Transverse colon (tissue), 4 donors: ENCODE data around the gene ZNF326.
"Not testable (repeated sequence)": the region's sequence is repeated elsewhere in the genome, so short reads cannot be mapped to it uniquely, and the experiment has no call there.

Experiments
- POLR2AphosphoS5 ChIP-seq, 3 donors: sonication (generic); formaldehyde crosslinking; IDR thresholded peaks; one replicate each; pipeline ENCODE4 v1.6.1; 2016; ENCODE audit warnings: antibody characterized with exemption in 3 of 3
- TF ChIP-seq, protein P1 (sequence below), 5 experiments: fragments of 200-600 bp in 3 of 5; fragments of 450-650 bp in 2 of 5; sonication (generic) in 3 of 5; IDR thresholded peaks; 1 replicate in 2 of 5; 2 replicates in 3 of 5; pipeline ENCODE4 v1.5.1; 2016 to 2017; ENCODE audit warnings: antibody characterized with exemption in 5 of 5, inconsistent platforms in 3 of 5, mild to moderate bottlenecking in 2 of 5, moderate library complexity in 1 of 5

DNA sequence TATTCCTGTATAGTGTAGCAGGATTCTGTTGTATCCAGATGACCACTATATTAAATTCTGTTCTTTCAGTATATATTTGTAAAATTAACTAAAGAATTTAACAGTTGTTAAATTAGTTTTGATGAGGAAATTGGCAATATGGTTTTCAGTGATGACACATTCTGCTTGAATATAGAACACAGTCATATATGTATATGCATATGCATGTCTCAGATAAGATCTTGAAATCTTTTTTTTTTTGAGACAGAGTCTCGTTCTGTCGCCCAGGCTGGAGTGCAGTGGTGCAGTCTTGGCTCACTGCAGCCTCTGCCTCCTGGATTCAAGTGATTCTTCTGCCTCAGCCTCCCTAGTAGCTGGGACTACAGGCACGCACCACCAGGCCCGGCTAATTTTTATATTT, 2.2 kb downstream of the ZNF326 start:
- TF ChIP-seq, protein P1, sequence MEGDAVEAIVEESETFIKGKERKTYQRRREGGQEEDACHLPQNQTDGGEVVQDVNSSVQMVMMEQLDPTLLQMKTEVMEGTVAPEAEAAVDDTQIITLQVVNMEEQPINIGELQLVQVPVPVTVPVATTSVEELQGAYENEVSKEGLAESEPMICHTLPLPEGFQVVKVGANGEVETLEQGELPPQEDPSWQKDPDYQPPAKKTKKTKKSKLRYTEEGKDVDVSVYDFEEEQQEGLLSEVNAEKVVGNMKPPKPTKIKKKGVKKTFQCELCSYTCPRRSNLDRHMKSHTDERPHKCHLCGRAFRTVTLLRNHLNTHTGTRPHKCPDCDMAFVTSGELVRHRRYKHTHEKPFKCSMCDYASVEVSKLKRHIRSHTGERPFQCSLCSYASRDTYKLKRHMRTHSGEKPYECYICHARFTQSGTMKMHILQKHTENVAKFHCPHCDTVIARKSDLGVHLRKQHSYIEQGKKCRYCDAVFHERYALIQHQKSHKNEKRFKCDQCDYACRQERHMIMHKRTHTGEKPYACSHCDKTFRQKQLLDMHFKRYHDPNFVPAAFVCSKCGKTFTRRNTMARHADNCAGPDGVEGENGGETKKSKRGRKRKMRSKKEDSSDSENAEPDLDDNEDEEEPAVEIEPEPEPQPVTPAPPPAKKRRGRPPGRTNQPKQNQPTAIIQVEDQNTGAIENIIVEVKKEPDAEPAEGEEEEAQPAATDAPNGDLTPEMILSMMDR (IDR thresholded peaks at IDR 0.05): not testable (repeated sequence)
- TF ChIP-seq POLR2AphosphoS5 (IDR thresholded peaks at IDR 0.05): not testable (repeated sequence)
